GM12801 (cell line): ENCODE results near the gene NSMCE3.

ENCODE experiments used
- TF ChIP-seq, protein P1 (sequence below): IDR thresholded peaks from one replicate; pipeline ENCODE4 v1.5.1; 2011; ENCODE audit warnings: control low read depth; ENCODE audit not compliant: insufficient read length; ENCODE audit errors: extremely low read depth

The NSMCE3 gene

GRCh38 chr15:29283381-29283780 is 13.8 kb upstream of the NSMCE3 start:
- TF ChIP-seq, protein P1, sequence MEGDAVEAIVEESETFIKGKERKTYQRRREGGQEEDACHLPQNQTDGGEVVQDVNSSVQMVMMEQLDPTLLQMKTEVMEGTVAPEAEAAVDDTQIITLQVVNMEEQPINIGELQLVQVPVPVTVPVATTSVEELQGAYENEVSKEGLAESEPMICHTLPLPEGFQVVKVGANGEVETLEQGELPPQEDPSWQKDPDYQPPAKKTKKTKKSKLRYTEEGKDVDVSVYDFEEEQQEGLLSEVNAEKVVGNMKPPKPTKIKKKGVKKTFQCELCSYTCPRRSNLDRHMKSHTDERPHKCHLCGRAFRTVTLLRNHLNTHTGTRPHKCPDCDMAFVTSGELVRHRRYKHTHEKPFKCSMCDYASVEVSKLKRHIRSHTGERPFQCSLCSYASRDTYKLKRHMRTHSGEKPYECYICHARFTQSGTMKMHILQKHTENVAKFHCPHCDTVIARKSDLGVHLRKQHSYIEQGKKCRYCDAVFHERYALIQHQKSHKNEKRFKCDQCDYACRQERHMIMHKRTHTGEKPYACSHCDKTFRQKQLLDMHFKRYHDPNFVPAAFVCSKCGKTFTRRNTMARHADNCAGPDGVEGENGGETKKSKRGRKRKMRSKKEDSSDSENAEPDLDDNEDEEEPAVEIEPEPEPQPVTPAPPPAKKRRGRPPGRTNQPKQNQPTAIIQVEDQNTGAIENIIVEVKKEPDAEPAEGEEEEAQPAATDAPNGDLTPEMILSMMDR = no peak

DNA sequence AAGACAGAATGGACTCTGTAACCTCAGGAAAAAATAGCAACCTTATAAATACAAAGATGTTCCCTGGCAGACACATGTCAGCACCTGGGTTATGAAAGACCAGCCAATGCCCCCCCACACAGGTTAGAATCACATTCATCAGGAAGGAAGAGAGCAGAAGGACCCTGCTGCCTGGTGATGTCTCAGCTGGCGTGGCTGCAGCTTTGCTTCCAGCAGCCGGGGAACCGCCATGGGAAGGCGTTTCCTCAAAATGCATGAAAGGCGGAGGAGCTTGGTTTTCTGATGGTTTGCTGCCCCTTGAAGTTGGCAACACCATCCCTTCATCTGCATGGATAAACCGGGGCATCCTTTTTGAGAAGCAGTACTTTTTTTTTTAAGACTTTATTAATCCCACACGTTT is 10.9 kb upstream of the NSMCE3 start:
- TF ChIP-seq, protein P1 = no peak

DNA sequence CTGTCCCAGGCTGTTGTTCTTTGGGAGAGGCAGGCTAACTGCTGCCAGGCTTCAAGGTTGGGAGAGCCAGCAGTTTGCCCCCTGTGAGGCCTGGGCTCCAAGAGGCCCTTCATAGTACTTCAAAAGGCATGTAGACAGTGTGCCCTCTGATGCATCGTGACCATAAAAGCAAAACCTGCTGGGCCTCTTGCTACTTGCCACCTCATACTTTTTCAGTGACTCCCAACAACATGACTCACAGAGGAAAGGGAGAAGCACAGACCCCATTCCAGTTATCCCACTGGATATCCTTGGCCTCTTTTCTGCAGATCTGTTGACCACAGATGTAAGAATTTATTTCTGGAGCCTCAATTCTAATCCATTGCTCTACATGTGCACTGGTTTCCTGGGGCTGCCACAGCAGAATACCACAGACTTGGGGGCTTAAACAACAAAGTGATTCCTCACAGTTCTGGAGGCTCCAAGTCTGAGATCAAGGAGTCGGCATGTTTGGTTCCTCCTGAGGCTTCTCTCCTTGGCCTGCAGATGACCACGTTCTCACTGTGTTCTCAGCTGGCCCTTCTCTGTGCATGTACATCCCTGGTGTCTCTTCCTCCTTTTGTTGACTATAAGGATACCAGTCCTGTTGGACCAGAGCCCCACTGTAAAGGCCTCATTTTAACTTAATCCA is 8.9 kb upstream of the NSMCE3 start:
- TF ChIP-seq, protein P1 = no peak

DNA sequence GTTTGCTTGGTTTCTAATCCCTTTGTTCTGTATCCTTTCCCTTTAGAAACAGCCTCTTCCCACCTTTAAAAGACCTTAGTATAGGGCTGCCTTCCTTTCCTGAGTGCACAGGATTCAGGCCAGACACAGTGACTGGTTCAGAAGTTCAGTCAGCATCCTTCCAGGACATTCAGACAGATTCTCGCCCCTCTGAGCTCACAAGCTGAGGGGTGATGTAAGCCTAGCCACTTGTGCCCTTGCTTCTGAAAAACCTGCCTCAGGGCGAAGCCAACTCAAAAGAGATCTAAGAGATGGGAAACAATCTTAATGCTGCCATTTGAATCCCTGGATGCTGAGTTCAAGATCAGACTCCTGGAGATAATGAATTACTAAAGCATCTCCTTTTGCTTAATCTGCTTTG is 6.7 kb upstream of the NSMCE3 start:
- TF ChIP-seq, protein P1 = no peak

GRCh38 chr15:29275855-29276254 is 6.2 kb upstream of the NSMCE3 start:
- TF ChIP-seq, protein P1 = no peak

DNA sequence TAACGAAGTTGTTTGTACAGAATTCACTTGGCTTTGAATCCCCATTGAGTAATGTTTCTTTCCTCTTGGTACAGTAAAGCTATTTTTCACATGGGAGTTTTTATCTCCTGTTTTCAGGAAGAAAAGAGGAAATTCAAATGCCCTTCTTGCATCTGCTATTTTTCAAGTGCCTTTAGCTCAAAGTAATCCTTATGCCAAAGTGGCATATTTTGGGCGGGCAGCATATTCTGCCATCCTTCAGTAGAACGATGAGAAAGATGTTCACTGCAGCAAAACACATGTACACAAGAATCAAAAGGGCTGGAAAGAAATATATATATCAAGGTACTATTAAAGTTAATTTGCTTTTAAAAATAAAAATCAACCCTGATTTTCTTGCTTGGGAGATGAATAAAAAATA is 5.3 kb upstream of the NSMCE3 start:
- TF ChIP-seq, protein P1 = no peak

DNA sequence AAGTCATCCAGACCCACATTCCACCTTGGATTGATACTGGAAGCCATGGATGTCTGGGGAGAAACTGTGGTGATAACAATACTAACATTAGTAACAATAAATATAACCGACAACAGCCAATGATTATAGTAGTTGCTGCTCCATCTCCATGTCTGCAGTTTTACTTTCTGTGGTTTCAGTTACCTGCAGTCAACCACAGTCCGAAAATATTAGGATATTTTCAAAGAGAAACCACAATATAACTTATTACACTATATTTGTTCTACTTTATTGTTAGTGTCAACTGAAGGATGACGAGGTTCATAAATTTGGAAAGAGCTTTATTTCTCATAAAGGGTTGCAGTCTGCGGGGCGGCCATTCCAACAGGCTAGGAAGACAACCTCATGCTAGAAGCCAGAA is 2.6 kb upstream of the NSMCE3 start:
- TF ChIP-seq, protein P1 = no peak
